GM23338 (cell line): Measurements from ENCODE around the gene GIMAP2.

Source experiments
- CTCF ChIP-seq, 2 experiments: fragments of 200-600 bp in 1 of 2; sonication (generic) in 1 of 2; conservative IDR thresholded peaks; 2 replicates each; pipeline versions ENCODE4 v1.5.1 to v1.6.1; 2016 to 2017; ENCODE audit warnings: antibody characterized with exemption in 2 of 2, low read depth in 2 of 2, mild to moderate bottlenecking in 2 of 2, moderate library complexity in 1 of 2
- EZH2 ChIP-seq: fragments of 200-600 bp; sonication (generic); IDR thresholded peaks from one replicate; pipeline ENCODE4 v1.8.0; 2017; ENCODE audit warnings: antibody characterized with exemption, mild to moderate bottlenecking, low read depth; ENCODE audit not compliant: unreplicated experiment
- EZH2phosphoT487 ChIP-seq: fragments of 200-600 bp; sonication (generic); IDR thresholded peaks from one replicate; pipeline ENCODE4 v1.8.1; 2018; ENCODE audit warnings: antibody characterized with exemption; ENCODE audit not compliant: unreplicated experiment
- ZNF331 ChIP-seq: fragments of 250-450 bp; sonication (Bioruptor Pico); IDR thresholded peaks from 2 replicates; pipeline ENCODE4 v1.5.0; 2020; ENCODE audit warnings: low read depth, mild to moderate bottlenecking, moderate library complexity

- TF ChIP-seq CTCF (conservative IDR thresholded peaks at IDR 0.05; ENCODE audit: low read depth in 2 of 2) (no peak), EZH2 (no peak), ZNF331 (CRISPR knock-in tag) (no peak), EZH2phosphoT487 (no peak)
These were observed 28.0 kb upstream of the GIMAP2 start for GRCh38 chr7:150657526-150657925.
